HG03097 (cell line): ENCODE measurements around the gene CCDC39.

ENCODE experiments used
- ATAC-seq: cut with Tn5 transposase; IDR thresholded peaks from one replicate; pipeline ENCODE4 v1.9.1; 2021; ENCODE audit not compliant: unreplicated experiment, low FRiP score

CCDC39 gene

DNA sequence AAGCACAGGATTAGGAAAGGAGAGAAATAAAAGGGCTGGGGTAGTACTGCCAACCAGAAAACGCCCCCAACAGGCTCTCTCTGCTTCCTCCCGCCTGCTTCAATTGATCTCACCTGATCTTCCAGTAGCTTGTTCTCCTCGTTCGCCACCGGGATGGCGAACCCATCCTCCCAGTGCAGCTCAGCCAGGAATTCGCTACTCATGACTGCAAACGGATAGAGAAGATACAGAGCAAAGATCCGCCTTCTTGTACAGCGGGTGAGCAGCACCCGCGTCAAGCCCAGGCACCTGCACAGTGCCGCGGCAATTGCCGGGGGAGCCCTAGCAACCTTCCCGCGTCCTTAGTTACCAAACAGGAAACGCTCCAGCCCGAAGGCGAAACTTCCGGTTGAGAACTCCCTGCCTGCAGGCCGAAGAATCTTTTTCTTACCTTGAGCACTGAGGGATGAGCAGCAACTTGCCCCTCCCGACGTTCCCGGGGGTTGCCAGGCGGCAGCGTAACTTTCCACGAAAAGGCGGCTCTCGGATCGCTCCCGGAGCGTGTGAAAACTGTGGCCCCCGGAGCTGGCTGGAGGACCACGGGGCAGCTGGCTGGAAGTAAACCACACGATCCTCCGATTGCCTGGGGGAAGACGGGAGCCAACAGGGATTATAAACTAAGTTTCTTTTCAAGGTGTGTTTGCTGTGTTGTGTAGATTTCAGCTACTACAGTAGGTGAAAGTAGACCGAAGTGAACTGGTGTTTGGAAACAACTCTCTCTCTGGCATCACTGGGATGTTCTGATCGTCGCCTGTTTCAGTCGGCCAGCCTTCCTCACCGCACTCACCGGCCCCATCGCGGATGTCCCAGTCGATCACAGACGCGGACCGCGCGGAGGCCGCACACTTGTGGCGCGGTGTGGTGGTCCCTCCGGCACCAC lies at the start of gene CCDC39:
Gene CCDC39 (minus strand): TSS at position 312 of the 919 bp plus-strand sequence. CDS start 109 bp downstream, at position 203.
- ATAC-seq, result peak; percentile 100

DNA sequence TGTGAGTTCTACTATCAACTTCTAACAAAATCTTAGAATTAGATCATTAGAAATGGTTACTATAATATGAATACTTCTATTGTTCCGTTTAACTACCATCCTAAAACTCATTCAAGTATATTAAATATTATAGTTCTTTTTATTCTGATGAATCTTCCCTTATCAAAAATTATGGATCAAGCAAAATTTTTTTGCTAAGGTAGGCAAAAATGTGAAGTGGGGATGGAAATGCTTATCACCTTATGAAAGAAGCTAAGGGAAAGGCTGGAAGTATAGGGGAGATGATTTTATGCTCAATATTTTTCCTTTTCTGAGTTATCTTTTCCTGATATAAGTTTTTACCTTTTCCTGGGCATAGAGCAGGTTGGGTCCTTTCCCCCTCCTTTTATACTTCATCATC lies 40.7 kb upstream of the CCDC39 start:
- ATAC-seq, result no peak

DNA sequence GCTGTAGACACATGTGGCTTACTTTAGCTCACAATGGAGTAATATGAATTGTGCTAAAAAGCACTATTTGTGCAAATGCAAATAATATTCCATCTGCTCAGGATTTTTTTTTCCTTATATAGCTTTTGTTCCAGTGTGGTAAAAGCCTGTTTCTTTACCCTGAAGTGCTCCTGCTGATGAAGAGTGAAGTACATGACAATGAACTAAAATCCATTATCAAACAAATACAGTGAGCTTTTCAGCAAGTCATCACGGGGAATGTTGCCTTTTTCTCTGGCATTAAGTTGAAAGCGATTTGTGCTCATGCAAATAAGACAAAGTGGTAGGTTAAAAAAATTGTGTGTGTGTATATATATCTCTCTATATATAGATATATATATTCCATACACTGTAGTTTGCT lies 28.6 kb upstream of the CCDC39 start:
- no peak for ATAC-seq

DNA sequence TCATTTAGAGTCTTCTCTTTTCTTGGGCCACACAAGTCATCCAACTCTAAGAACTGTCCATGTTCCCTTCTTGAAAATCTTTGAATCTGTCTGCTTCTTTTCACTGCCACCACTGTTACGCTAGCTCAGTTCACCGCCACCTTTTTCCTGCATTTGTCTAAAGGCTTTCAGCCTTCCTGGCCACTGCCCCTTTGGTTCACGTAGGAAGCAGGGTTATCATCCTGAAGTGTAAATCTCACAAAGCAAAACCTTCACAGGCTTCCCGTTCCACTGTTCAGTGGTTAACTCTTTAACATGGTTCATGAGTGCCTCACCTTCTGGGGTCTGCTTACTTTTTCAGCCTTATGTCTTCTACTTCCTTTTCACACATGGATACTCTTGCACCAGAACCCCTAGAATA lies 26.3 kb upstream of the CCDC39 start:
- no peak for ATAC-seq

DNA sequence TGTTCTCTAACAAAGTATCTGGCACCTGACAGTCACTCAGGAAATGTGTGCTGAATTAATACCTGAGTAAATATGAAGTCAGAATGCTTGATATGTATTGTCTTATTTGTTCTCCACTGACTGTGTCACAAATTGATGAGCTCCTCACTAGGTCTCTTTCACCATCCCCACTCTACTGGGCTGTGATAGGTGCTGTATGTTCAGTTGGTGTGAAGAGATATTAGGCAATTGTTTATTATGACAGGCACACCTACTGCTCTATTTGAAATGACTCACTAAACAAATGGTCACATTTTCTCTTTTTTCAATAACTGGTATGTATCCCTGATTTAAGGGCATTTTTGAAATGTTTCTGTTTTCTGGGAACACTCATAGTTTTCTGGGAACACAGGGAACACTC lies 25.2 kb upstream of the CCDC39 start:
- no peak for ATAC-seq

DNA sequence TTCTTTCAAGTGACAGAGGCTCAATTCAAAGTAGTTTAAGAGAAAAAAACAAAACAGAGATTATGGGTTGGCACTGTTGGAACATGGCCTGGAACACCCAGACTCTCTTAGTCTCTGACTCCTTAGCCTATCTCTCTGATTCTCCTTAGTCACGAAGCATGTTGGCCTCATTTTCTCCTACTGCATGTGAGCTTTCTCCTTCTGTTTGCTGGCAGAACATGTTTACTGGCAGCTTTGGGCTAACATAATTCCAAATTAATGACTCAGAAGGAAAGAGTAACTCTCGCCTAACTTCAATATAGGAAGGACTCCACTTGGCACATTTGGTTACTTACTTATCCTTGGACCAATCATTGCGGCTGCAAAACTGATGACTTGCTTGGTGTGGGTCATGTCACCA lies 21.7 kb upstream of the CCDC39 start:
- ATAC-seq, result no peak

DNA sequence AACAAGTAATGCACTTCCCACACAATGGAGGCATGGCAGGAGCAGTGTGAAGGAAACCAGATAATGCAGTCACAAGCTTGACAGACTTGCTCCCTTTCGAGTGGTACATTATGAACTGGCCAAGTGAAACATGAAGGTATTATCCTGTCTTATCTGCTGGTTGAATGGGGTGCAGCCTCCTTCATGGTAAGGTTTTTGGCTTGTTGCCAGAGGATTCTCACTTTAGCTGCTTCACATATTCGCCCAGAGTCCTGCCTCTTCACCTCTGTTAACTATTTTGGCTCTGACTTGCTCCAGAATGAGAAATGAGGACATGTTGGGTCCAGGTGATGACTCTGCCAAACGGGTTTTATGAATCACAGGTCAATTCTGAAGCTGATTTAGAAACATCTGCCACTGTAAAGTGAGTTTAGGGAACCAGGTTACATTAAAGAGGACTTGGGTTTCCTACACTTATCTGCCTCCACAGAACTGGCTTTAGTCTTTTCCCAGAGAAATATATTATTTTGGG lies 19.5 kb upstream of the CCDC39 start:
- ATAC-seq, result no peak

DNA sequence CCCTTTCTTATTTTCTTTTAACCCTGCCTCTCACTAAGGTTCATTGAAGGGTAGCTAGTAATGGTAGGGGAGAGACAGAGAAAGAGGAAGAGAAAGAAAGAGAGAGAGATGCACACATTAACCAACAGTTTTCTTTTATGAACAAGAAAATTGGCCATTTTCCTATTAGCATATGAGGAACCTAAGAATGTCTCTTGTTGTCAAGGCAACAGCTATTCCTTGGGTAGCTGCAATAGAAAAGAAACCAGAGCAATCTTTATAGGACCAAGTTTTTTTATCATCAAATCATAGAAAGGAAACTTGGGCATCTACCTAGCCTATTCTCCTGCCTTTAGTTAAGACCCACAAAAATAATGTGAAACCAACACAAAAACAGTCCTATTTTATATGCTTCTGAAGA lies 15.0 kb upstream of the CCDC39 start:
- ATAC-seq, result no peak

DNA sequence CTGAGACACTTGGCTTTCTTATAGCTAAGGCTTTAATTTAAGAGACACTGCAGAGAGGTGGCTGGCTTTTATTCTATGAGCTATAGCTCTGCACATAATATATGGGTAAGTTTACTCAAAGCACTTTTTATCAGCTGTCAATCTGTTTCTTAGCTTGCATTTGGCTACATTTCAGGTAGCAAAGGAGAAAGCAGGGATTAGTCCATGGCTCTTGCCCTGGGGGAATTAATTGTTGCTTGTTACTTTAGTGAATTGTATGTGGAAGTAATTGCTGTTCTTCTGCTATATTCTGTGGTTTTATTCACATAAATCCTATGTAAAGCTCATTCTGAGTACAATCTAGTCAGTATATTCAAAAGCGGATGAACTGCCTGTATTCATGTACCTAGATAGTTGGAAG lies 14.4 kb upstream of the CCDC39 start:
- ATAC-seq, result no peak

DNA sequence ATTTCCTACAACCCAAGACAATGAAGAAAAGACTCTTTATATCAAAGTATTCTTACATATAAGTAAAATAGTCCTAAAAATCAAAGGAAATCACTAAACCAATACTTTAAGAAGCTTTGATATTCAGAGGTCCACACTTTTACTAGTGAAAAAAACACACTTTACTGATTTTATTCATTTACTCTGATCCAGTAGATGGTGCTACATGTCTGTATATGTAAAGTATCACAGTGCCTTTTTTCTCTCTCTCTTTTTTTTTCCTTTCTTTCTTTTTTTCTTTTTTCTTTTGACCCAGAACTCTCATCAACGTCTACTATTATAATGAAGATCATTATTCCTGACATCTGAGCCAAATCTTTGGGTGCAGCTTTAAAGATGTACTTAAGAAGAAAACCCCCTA lies 10.8 kb upstream of the CCDC39 start:
- ATAC-seq, result no peak

- ATAC-seq, result no peak
Observed at GRCh38 chr3:180684807-180685206, 5.5 kb upstream of the CCDC39 start.

GRCh38 chr3:180683816-180684215 lies 4.5 kb upstream of the CCDC39 start:
- ATAC-seq, result no peak

GRCh38 chr3:180680097-180680430 lies 775 bp upstream of the CCDC39 start:
- ATAC-seq, result peak; percentile 32

DNA sequence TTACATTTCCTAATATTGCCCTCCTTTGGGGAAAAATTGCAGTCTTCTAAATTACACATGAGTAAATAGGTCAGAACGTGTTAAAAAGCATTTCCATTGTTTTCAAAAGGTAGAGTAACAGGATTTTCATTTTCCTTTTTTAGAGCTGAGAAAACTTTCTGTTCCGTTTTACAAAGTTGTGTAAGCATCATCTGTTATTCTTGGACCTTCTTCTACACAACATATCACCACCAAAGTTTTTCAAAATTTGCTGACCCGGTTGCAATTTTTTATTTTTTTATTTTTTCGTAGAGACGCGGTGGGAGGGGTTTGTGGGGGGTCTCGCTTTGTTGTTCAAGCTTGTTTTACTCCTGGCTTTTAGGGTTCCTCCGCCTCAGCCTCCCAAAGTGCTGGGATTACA lies 1.1 kb downstream of the CCDC39 start:
- ATAC-seq, result no peak

DNA sequence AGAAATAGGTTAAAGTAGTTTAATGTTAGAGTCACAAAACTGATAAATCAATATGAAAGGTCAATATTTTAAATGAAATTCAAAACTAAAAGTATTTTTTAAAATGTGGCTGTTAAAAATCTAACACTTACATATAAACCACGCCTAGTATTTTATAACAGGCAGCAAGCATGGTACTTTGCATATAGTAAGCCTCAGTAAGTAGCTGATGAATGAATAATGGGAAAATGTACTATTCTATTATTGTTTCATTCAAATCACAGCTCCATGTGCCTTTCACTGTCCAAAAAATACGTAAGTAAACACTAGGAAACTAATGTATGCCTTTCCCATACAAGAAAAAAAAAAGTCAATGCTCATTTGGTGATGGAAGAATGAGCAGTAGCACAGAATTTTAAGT lies 17.8 kb downstream of the CCDC39 start:
- ATAC-seq, result no peak

DNA sequence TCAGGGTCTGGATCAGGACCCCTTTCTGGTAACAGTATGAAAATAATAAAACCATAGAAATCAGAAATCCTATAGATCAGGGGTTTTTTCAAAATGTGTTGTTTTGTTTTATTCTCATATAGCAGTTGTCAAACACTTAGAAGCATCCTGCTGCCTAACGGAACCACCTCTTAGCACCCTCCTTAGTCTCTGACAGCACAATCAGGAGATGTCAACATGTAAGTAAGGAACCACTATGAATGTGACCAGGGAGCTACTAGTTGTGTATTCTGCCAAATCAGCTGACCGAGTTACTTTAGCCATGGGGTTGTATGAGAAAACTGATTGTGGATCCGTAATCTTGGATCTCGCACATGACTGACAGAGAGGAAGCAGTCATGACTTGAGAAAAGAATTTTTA lies 22.2 kb downstream of the CCDC39 start:
- ATAC-seq, result no peak

DNA sequence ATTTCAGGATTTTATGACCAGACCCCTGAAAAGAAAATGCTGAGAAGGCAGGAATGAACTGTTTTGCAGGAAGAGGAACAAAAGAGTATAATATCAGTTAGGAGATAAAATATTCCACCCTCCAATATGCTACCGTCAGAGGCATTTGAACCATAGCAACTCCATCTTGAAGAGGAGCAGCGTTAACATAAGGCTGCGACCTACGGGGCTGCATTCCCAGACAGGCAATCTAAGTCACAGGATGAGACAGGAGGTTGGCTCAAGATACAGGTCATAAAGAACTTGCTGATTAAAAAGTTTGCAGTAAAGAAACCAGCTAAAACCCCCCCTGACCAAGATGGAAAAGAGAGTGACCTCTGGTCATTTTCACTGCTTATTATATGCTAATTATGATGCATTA lies 22.9 kb downstream of the CCDC39 start:
- ATAC-seq, result no peak

DNA sequence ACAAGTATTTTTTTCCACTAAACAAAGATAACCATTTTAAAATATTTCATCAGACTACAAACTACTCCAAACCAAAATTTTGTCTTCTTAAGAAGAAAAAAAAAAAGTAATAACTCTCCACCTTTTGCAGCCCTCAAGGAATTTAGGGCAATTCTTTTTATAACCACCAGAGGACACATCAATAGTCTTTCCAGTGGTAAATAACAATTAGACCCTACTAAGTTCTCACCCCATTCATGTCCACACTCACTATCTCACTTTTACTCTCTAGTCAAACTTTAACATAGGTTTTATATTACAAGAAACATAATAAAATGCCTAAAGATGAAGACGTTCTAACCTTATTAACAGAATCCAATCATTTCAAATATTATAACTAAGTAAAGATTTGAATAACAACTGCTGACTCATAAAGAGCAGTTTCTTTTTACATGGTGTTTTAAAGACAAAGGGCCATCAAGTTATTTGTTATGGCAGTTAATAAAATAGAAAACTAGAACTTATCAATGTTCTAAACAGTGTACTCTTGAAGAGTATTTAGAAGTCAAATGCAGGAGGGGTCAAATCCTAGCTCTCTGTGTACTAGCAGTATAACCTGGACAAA lies 33.0 kb downstream of the CCDC39 start:
- no peak for ATAC-seq

DNA sequence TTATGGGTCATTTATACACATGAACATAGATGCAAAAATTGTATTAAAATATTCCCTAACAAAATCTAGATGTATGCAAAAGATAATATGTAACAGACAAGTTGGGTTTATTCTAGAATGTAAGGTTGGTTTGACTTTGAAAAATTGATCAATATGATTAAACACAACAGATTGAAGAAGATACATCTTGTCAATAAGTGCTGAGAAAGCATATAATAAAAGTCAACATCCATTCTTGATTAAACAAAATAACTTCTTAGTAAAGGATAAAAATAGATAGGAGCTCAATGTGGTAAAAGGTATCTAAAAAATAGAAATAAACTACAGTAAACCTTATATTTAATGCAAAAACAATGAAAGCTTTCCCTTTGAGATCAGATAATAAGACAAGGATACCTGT lies 38.3 kb downstream of the CCDC39 start:
- no peak for ATAC-seq

DNA sequence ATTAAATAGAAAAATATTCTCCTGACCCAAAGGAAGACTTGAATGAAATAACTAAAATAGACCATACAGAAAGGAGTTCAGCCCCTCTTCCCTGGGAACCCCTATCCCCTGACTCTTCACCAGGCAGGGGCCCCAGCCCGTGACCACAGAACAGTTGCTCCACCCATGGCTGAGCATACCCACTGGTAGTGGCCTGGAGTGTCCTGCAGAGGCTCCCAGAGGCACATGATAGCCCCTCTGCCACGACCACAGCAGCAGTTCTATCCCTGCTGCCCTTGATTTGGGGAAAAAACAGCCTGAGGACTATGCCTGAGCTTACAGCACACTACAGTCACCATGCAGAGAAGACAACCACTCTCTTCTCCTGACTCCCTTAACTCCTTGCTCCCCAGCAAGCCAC lies 45.6 kb downstream of the CCDC39 start:
- ATAC-seq, result no peak

DNA sequence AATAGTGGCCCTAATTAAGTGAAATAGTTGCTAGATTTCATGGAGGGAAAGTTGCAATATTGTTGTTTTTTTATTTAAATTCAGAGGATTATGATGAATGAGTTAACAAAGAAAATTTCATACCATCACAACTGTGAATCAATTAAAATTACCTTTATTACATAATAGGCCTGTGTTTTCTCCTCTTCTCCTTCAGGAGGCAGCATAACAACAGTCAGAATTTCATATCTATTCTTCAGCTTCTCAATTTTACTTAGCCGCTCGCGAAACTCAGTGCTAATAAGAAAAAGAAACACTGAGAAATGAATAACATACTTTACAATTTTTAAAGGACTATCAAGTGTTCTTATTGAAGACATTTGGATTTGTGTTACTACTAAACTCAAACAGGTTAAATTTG lies 48.0 kb downstream of the CCDC39 start:
- ATAC-seq, result no peak

GRCh38 chr3:180630371-180630770 lies 48.9 kb downstream of the CCDC39 start:
- no peak for ATAC-seq
